GM12891 (cell line): ENCODE data around the gene THADA.

Experiments
- PAX5 ChIP-seq: IDR thresholded peaks from 2 replicates; pipeline ENCODE4 v1.6.1; 2011; ENCODE audit warnings: low read length, moderate library complexity, mild to moderate bottlenecking; ENCODE audit not compliant: insufficient read depth, severe bottlenecking
- POLR2A ChIP-seq: IDR thresholded peaks from 2 replicates; pipeline ENCODE4 v1.6.1; 2011; ENCODE audit warnings: low read depth, low read length, control low read depth

- TF ChIP-seq POLR2A (no peak), PAX5 (no peak)
Observed at GRCh38 chr2:43448822-43449110, 147.1 kb downstream of the THADA start.
